ENCODE measurements around the gene TIGD3. TPM values are rescaled to one million over a fixed set of nuclear protein-coding genes. Genes with fewer than 3 reads are reported as not detected.
A peak's percentile ranks its signal among the peaks of the same experiment; 100 is the strongest.

TIGD3 gene
- total and polyA plus RNA-seq, 2 of the 13 experiments (the other 11 are each of a cell fraction or from before 2014, with no cell fraction given), result 0.49 to 4.9 TPM

- no peak for TF ChIP-seq SMYD3 (CRISPR knock-in tag; IDR thresholded peaks at IDR 0.05)
- TF ChIP-seq TERF1 (CRISPR knock-in tag; IDR thresholded peaks at IDR 0.05), result no peak
- TF ChIP-seq ZNF563 (CRISPR knock-in tag; IDR thresholded peaks at IDR 0.05), result no peak
- no peak for TF ChIP-seq MAF1 (CRISPR knock-in tag; IDR thresholded peaks at IDR 0.05; ENCODE audit: borderline replicate concordance)
- TF ChIP-seq ZBTB14 (CRISPR knock-in tag; IDR thresholded peaks at IDR 0.05), result no peak
- TF ChIP-seq NFE2 (CRISPR knock-in tag; IDR thresholded peaks at IDR 0.05), result no peak
- TF ChIP-seq ZNF614 (CRISPR knock-in tag; IDR thresholded peaks at IDR 0.05; ENCODE audit: borderline replicate concordance), result peak; percentile 50; the same call in 1 of the 2 replicates
- TF ChIP-seq ZNF230 (CRISPR knock-in tag; IDR thresholded peaks at IDR 0.05), result no peak
- TF ChIP-seq RFX5 (IDR thresholded peaks at IDR 0.05; ENCODE audit: low read depth, low read length), result no peak
- TF ChIP-seq HNF1A (IDR thresholded peaks at IDR 0.05; ENCODE audit: low read depth), result no peak
- TF ChIP-seq HNF1A (CRISPR knock-in tag; IDR thresholded peaks at IDR 0.05; ENCODE audit: borderline replicate concordance), result 0 out of 2 replicates have a peak, but pooled peaks have one; percentile 14
- TF ChIP-seq ASH2L (IDR thresholded peaks at IDR 0.05; ENCODE audit: insufficient read length, low read depth, low read length), result no peak
- no peak for TF ChIP-seq SMARCE1 (IDR thresholded peaks at IDR 0.05; ENCODE audit: borderline replicate concordance)
- TF ChIP-seq CEBPG (CRISPR knock-in tag; IDR thresholded peaks at IDR 0.05), result peak; percentile 95
- no peak for TF ChIP-seq KDM5A (IDR thresholded peaks at IDR 0.05; ENCODE audit: borderline replicate concordance, low read length)
Measured at GRCh38 chr11:65383778-65384177, 29.2 kb downstream of the TIGD3 start (continued).
